Lower leg skin (tissue), 3 donors: Measurements from ENCODE around the gene PSMD5.

ENCODE experiments used
- CTCF ChIP-seq, 3 donors: fragments of 450-650 bp; IDR thresholded peaks; one replicate each; pipeline ENCODE4 v1.5.1; 2016; ENCODE audit warnings: antibody characterized with exemption in 3 of 3, mild to moderate bottlenecking in 3 of 3, moderate library complexity in 2 of 3
- POLR2A ChIP-seq, 2 donors: fragments of 450-650 bp; IDR thresholded peaks; one replicate each; pipeline ENCODE4 v1.6.1; 2016 to 2017; ENCODE audit warnings: antibody characterized with exemption in 2 of 2, mild to moderate bottlenecking in 1 of 2, moderate library complexity in 1 of 2

DNA sequence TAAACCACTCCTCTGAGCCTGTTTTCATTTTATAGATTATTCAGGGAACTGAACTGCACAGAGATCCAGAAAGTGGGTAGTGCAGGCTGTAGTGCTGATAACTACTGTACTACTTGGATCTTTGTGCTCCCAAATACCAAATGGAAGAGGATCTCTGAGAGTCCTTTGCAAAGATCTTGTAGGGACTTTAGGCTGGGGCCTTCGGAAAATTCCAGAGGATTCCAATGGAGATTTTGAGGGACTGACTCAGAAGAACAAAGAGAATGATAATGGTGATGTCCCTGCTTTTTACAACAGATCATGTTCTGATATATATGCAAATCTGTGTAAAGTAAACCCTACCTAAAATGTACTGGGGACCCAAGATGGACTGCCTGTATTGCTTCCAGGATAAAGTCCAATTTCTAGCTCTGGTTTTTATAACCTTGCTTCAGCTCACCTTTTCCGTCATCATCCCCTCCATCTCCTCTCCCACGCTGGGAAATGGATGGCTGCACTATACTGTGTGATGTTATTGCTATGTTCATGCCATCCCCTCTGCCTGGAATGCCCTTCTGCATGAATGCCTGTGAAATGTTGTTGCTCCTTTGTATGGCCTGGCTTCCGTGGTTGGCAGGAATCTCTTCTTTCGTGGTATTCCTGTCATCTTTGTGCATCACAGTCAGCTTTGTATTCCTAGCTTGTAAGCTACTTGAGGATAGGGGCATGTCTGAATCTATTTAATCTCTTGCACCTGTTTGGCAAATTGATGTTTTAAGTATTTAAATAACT lies 9.7 kb upstream of the PSMD5 start:
- TF ChIP-seq POLR2A (IDR thresholded peaks at IDR 0.05) (no peak), CTCF (IDR thresholded peaks at IDR 0.05) (no peak)
